Esophagus mucosa (tissue), 1 donor: ENCODE results near the gene BCAM. TPM values are rescaled to one million over a fixed set of nuclear protein-coding genes. Genes with fewer than 3 reads are reported as not detected.

Experiments used
- ATAC-seq: fragments of 200-7000 bp; cut with Tn5 transposase; one replicate; pipeline ENCODE4 v1.9.1; 2020
- total RNA-seq: library from RNA; stranded (reverse); gene quantifications from one replicate; pipeline ENCODE4 v1.2.4, GENCODE V29; 2023
- donor health status: DM: yes; HTN: yes; CAD: no.

Gene BCAM
- total RNA-seq, 1 donor from 2014 or later, result 13.3 TPM

GRCh38 chr19:44794610-44795009 is 14.3 kb upstream of the BCAM start:
- no peak for ATAC-seq

GRCh38 chr19:44795398-44795987 is 13.4 kb upstream of the BCAM start:
- ATAC-seq, result no peak

- ATAC-seq, result no peak
Measured at GRCh38 chr19:44796701-44797115, 12.2 kb upstream of the BCAM start.

- peak; percentile 8 for ATAC-seq
Measured at GRCh38 chr19:44799627-44800346, 9.1 kb upstream of the BCAM start.

- ATAC-seq, result peak; percentile 91
Measured at GRCh38 chr19:44800461-44800860, 8.4 kb upstream of the BCAM start.

- ATAC-seq, result no peak
Measured at GRCh38 chr19:44803442-44804428, 5.2 kb upstream of the BCAM start.

GRCh38 chr19:44806291-44806690 is 2.6 kb upstream of the BCAM start:
- ATAC-seq, result no peak

- ATAC-seq, result peak; percentile 79
Measured at GRCh38 chr19:44807162-44807561, 1.7 kb upstream of the BCAM start.

- peak; percentile 17 for ATAC-seq
Measured at GRCh38 chr19:44807652-44808462, 1.0 kb upstream of the BCAM start.

- ATAC-seq, result no peak
Measured at GRCh38 chr19:44809577-44810233, 802 bp downstream of the BCAM start.

- ATAC-seq, result no peak
Measured at GRCh38 chr19:44810234-44811121, 1.6 kb downstream of the BCAM start.

- no peak for ATAC-seq
Measured at GRCh38 chr19:44811122-44811419, 2.2 kb downstream of the BCAM start.

GRCh38 chr19:44812142-44812718 is 3.3 kb downstream of the BCAM start:
- ATAC-seq, result no peak

GRCh38 chr19:44813070-44813840 is 4.4 kb downstream of the BCAM start:
- ATAC-seq, result no peak

GRCh38 chr19:44813841-44814470 is 5.1 kb downstream of the BCAM start:
- ATAC-seq, result no peak

- no peak for ATAC-seq
Measured at GRCh38 chr19:44814517-44814916, 5.6 kb downstream of the BCAM start.

GRCh38 chr19:44816301-44816700 is 7.4 kb downstream of the BCAM start:
- no peak for ATAC-seq

- ATAC-seq, result no peak
Measured at GRCh38 chr19:44817725-44818465, 9.0 kb downstream of the BCAM start.
